ENCODE measurements around the gene MED14.

MED14 gene

GRCh38 chrX:40719218-40719617 lies 16.1 kb downstream of the MED14 start:
- H3K9ac ChIP-seq (ENCODE audit: low read length): no peak overlapping the region
- no peaks in the 10 kb centered on the region for H3K9me3 ChIP-seq (ENCODE audit: insufficient read depth, low read length)
- no peaks in the 10 kb centered on the region for H3K27me3 ChIP-seq (ENCODE audit: low read depth, low read length)
- H3K4me2 ChIP-seq (ENCODE audit: low read length): no peak overlapping the region
- peaks cover 81% of the 10 kb centered on the region for H3K79me2 ChIP-seq (ENCODE audit: low read length)
- TF ChIP-seq CTCF (IDR thresholded peaks at IDR 0.05; ENCODE audit: low read depth, low read length) (no peak), EZH2phosphoT487 (IDR thresholded peaks at IDR 0.05; ENCODE audit: low read depth) (no peak)
- H3K4me1 ChIP-seq (ENCODE audit: low read length): no peaks in the 10 kb centered on the region
- no peak overlapping the region for H3K4me3 ChIP-seq (ENCODE audit: low read length)
- H2AFZ ChIP-seq (ENCODE audit: low read depth, low read length): no peak overlapping the region
- H3K27ac ChIP-seq (ENCODE audit: low read length): no peak overlapping the region
- peaks cover 17% of the 10 kb centered on the region for H4K20me1 ChIP-seq (ENCODE audit: insufficient read depth, low read length)
- peaks cover 31% of the 10 kb centered on the region for H3K36me3 ChIP-seq (replicated peaks; ENCODE audit: low read depth, low read length)

GRCh38 chrX:40709395-40709794 lies 25.9 kb downstream of the MED14 start:
- no peaks in the 10 kb centered on the region for H3K79me2 ChIP-seq (ENCODE audit: low read length)
- no peak overlapping the region for H3K9ac ChIP-seq (ENCODE audit: low read length)
- no peak overlapping the region for H3K27ac ChIP-seq (ENCODE audit: low read length)
- H3K4me3 ChIP-seq (ENCODE audit: low read length): no peak overlapping the region
- H3K4me2 ChIP-seq (ENCODE audit: low read length): no peak overlapping the region
- no peaks in the 10 kb centered on the region for H3K27me3 ChIP-seq (ENCODE audit: low read depth, low read length)
- no peaks in the 10 kb centered on the region for H3K4me1 ChIP-seq (ENCODE audit: low read length)
- H3K36me3 ChIP-seq (replicated peaks; ENCODE audit: low read depth, low read length): peaks cover 41% of the 10 kb centered on the region
- no peak overlapping the region for H2AFZ ChIP-seq (ENCODE audit: low read depth, low read length)
- TF ChIP-seq CTCF (IDR thresholded peaks at IDR 0.05; ENCODE audit: low read depth, low read length) (no peak), EZH2phosphoT487 (IDR thresholded peaks at IDR 0.05; ENCODE audit: low read depth) (no peak)
- H4K20me1 ChIP-seq (ENCODE audit: insufficient read depth, low read length): 0 out of 2 replicates have a peak, but pooled peaks cover 2% of the 10 kb centered on the region
- H3K9me3 ChIP-seq (ENCODE audit: insufficient read depth, low read length): no peaks in the 10 kb centered on the region

- Histone ChIP-seq H3K9ac (ENCODE audit: low read length) (no peak overlapping the region), H3K9me3 (ENCODE audit: insufficient read depth, low read length) (no peaks in the 10 kb centered on the region), H3K27me3 (ENCODE audit: low read depth, low read length) (no peaks in the 10 kb centered on the region), H3K4me2 (ENCODE audit: low read length) (no peak overlapping the region), H3K27ac (ENCODE audit: low read length) (no peak overlapping the region), H3K36me3 (replicated peaks; ENCODE audit: low read depth, low read length) (peaks cover 37% of the 10 kb centered on the region), H4K20me1 (ENCODE audit: insufficient read depth, low read length) (no peaks in the 10 kb centered on the region), H3K4me3 (ENCODE audit: low read length) (no peak overlapping the region), H2AFZ (ENCODE audit: low read depth, low read length) (no peak overlapping the region), H3K4me1 (ENCODE audit: low read length) (peaks cover 5% of the 10 kb centered on the region), H3K79me2 (ENCODE audit: low read length) (no peaks in the 10 kb centered on the region)
- TF ChIP-seq EZH2phosphoT487 (IDR thresholded peaks at IDR 0.05; ENCODE audit: low read depth) (no peak), CTCF (IDR thresholded peaks at IDR 0.05; ENCODE audit: low read depth, low read length) (no peak)
Observed at GRCh38 chrX:40705658-40706312, 29.6 kb downstream of the MED14 start.

- no peak overlapping the region for H3K4me3 ChIP-seq (ENCODE audit: low read length)
- H3K9ac ChIP-seq (ENCODE audit: low read length): no peak overlapping the region
- H3K9me3 ChIP-seq (ENCODE audit: insufficient read depth, low read length): no peaks in the 10 kb centered on the region
- H2AFZ ChIP-seq (ENCODE audit: low read depth, low read length): no peak overlapping the region
- H3K79me2 ChIP-seq (ENCODE audit: low read length): no peaks in the 10 kb centered on the region
- H3K36me3 ChIP-seq (replicated peaks; ENCODE audit: low read depth, low read length): peaks cover 44% of the 10 kb centered on the region
- no peaks in the 10 kb centered on the region for H4K20me1 ChIP-seq (ENCODE audit: insufficient read depth, low read length)
- H3K27me3 ChIP-seq (ENCODE audit: low read depth, low read length): no peaks in the 10 kb centered on the region
- no peak overlapping the region for H3K27ac ChIP-seq (ENCODE audit: low read length)
- TF ChIP-seq EZH2phosphoT487 (IDR thresholded peaks at IDR 0.05; ENCODE audit: low read depth) (no peak), CTCF (IDR thresholded peaks at IDR 0.05; ENCODE audit: low read depth, low read length) (no peak)
- H3K4me1 ChIP-seq (ENCODE audit: low read length): peaks cover 11% of the 10 kb centered on the region
- H3K4me2 ChIP-seq (ENCODE audit: low read length): peak overlapping the region; percentile 4; the same call in 1 of the 2 replicates
Observed at GRCh38 chrX:40700640-40701342, 34.6 kb downstream of the MED14 start.

Data from OCI-LY3 (cell line).